Astrocyte (in vitro differentiated cells and primary cell): ENCODE measurements around the gene ROBO2.

ENCODE experiments used
- CTCF ChIP-seq: IDR thresholded peaks from 2 replicates; pipeline ENCODE4 v1.5.1; 2011; ENCODE audit warnings: low read depth, mild to moderate bottlenecking, inconsistent platforms, low read length, moderate library complexity; ENCODE audit not compliant: insufficient read depth
- EZH2 ChIP-seq: IDR thresholded peaks from 2 replicates; pipeline ENCODE4 v1.6.1; 2012; ENCODE audit warnings: mild to moderate bottlenecking, low read length, inconsistent platforms; ENCODE audit not compliant: insufficient read depth

GRCh38 chr3:77342688-77343087, 302.8 kb downstream of the ROBO2 start:
- no peak for TF ChIP-seq CTCF
- TF ChIP-seq EZH2, result no peak
